ENCODE results near the gene TRRAP. TPM values are rescaled to one million over a fixed set of nuclear protein-coding genes. Genes with fewer than 3 reads are reported as not detected.

Gene TRRAP
- polyA plus RNA-seq, 4 donors, result 33.9 to 44.3 (median 39.3) TPM

DNA sequence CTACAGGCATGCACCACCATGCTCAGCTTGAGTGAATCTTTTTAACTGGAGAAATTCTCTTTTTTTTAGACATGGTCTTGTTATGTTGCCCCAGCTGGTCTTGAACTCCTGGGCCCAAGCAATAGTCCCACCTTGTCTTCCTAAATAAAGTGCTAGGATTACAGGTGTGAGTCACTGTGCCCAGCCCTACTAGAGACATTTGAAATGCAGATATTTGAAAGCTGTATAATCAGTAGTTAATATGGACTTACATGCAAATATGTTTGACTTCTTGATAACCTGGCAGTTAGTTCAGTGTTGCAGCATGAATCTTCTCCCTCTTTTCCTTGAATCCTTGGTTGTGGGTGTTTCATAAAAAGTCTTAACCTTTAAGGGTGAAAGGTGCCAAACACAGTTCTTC lies 8.7 kb downstream of the TRRAP start:
- DNase-seq (ENCODE audit: low read depth in 4 of 4, low spot score in 3 of 4), result no peak

DNA sequence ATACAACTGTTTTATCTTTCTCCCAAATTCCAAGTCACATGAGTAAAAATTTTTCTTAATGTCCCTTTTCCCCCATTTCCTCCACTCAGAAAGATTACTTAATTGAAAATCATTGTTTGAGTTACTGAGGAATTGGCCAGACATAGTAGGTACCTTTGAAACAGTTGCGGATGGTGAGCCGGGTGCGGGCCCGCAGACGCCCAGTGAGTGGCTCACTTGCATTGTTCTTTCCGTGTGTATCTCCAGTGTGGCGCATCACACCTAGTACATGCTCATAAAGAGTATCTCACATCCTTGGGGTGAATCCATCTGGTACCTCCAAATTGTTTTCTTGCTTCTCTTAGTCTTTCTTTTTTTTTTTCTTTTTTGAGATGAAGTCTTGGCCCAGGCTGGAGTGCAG lies 14.3 kb downstream of the TRRAP start:
- no peak for DNase-seq (ENCODE audit: low read depth in 4 of 4, low spot score in 3 of 4)

- DNase-seq (ENCODE audit: low read depth in 4 of 4, low spot score in 3 of 4), result no peak
Observed at GRCh38 chr7:98899816-98900215, 21.5 kb downstream of the TRRAP start.

DNA sequence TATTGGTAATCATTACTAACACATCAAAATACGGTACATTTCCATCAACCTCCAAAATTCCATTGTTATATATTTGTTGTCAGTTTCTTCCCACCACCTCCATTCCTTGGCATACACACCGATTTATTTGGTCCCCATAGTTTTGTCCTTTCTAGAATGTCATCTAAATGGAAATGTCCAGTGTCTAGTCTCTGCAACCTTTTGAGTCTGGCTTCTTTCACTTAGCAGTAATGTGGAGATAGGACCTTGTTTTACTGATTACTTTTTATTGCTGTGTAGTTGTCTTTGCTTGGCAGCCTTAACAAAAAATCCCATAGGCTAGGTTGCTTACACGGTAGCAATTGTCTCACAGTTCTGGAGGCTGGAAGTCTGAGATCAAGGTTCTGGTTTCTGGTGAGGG lies 22.5 kb downstream of the TRRAP start:
- no peak for DNase-seq (ENCODE audit: low read depth in 4 of 4, low spot score in 3 of 4)

DNA sequence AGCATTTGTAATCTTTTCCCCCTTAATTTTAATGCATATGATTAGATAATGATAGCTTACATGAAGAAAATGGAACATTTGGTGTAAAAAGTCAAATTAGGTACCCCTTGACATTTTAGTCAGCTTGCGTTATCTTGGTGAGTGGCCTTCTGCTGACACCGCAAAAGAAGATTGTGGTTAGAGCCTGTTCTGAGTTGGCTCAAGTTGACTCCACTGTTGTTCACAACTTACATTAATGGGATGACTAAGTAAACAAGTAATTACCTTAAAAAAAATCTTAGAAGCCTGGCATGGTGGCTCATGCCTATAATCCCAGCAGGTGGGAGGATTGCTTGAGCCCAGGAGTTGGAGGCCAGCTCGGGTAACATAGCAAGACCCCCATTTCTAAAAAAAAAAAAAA lies 24.2 kb downstream of the TRRAP start:
- DNase-seq (ENCODE audit: low read depth in 4 of 4, low spot score in 3 of 4), result no peak

- no peak for DNase-seq (ENCODE audit: low read depth in 4 of 4, low spot score in 3 of 4)
Observed at GRCh38 chr7:98903246-98903645, 24.9 kb downstream of the TRRAP start.

GRCh38 chr7:98907570-98907969 lies 29.2 kb downstream of the TRRAP start:
- DNase-seq (ENCODE audit: low read depth in 4 of 4, low spot score in 3 of 4), result no peak

- no peak for DNase-seq (ENCODE audit: low read depth in 4 of 4, low spot score in 3 of 4)
Observed at GRCh38 chr7:98908585-98908984, 30.3 kb downstream of the TRRAP start.

DNA sequence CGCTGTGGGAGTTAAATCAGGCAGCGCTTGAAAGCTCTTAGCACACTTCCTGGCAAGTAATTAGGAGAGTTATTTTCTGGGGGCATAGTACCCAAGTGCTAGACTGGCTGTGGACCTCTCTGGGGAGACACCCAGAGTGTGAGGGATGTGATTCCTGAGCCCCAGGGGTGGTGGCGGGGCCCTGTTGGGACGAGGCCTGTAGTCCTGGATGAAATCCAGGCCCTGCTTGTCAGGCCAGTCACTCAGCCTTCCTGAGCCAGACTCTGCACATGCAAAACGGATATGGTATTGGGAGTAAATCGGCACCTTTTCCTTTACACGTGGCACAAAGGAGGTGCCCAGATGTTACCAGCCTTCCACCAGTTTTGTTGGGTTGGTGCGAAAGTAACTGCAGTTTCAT lies 31.2 kb downstream of the TRRAP start:
- no peak for DNase-seq (ENCODE audit: low read depth in 4 of 4, low spot score in 3 of 4)

DNA sequence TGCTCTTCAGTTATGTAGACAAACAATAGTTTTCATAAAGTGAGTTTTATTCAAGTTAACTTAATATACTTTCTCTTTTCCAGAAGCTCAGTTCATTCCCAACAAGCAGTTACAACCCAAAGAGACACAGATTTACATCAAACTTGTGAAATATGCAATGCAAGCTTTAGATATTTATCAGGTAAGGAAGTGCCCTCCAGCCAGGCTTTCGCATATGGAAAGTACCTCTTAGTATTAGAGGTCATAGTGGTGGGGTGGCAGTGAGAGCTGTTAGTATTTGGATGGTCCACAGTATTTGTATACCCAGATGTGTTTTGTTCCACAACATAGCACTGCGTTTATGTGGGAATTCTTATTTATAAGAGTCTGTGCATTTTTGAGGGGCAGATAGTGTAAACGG lies 32.1 kb downstream of the TRRAP start:
- no peak for DNase-seq (ENCODE audit: low read depth in 4 of 4, low spot score in 3 of 4)

- no peak for DNase-seq (ENCODE audit: low read depth in 4 of 4, low spot score in 3 of 4)
Observed at GRCh38 chr7:98911916-98912315, 33.6 kb downstream of the TRRAP start.

DNA sequence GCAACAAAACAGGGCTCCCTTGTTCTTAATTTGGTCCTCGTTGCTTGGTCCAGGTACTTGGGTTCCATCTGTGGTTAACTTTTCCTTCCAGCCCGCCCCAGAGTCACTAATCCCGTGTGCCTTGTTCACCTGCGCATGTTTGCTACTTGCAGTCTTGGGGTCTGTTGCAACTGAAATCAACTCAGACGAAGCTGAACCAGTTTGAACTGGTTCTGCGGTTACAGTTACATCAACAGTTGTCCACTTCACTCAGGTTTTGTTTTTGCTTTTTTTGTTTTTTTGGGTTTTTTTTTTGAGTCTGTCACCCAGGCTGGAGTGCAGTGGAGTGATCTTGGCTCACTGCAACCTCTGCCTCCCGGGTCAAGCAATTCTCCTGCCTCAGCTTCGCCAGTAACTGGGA lies 34.7 kb downstream of the TRRAP start:
- no peak for DNase-seq (ENCODE audit: low read depth in 4 of 4, low spot score in 3 of 4)

DNA sequence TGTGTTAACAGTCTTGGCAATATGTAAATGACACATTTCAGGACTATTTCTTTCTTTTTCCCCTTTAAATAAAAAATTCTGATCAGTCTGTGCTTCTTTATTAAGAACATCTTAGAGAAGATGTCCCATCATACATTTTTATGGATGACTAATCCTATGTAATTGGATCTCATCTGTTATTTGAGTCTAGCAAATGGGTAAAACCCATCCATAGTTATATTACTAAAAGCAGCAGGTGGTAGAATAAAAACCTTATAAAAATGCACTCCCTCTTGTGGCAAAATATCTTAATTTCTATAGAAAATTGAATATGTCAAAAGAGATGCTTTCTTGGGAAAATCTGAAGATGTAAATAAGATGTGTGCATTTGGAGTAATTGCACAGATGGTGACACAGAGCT lies 35.3 kb downstream of the TRRAP start:
- DNase-seq (ENCODE audit: low read depth in 4 of 4, low spot score in 3 of 4), result no peak

DNA sequence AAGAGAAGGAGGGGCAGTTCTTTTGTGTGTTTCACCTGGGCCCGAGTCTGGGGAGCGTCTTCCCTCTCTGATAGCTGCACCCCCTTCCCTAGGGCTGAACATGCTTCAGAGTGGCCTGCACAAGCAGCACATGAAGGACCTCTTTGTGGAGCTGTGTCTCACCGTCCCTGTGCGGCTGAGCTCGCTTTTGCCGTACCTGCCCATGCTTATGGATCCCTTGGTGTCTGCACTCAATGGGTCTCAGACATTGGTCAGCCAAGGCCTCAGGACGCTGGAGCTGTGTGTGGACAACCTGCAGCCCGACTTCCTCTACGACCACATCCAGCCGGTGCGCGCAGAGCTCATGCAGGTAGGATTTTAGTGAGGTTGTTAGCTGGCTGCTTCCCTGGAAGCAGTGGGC lies 39.0 kb downstream of the TRRAP start:
- no peak for DNase-seq (ENCODE audit: low read depth in 4 of 4, low spot score in 3 of 4)

DNA sequence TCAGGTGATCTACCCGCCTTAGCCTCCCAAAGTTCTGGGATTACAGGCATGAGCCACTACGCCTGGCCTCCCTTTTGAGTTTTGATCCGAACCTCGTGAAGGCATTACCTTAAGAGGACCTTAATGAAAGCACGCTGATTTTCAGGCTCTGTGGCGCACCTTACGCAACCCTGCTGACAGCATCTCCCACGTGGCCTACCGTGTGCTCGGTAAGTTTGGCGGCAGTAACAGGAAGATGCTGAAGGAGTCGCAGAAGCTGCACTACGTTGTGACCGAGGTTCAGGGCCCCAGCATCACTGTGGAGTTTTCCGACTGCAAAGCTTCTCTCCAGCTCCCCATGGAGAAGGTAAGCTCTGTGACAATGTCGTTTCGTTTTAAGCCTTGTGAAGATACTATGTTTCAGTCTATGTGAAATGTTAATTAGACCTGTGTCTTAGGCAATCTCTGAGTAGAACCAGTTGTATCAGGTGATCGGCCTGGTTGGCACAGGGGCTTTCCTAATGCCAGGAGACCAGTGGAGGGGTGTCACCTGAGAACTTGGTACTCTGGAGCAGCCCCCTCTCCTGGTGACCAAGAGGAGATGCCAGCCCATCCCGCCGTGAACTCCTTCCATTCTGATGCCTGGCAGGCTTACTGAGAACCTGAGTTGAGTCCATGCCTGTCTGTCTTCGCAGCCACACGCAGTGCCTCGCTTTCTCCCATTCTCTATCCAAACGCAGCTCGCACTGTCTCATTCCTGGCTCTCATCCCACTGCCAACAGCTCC lies 43.5 kb downstream of the TRRAP start:
- DNase-seq (ENCODE audit: low read depth in 4 of 4, low spot score in 3 of 4), result no peak

DNA sequence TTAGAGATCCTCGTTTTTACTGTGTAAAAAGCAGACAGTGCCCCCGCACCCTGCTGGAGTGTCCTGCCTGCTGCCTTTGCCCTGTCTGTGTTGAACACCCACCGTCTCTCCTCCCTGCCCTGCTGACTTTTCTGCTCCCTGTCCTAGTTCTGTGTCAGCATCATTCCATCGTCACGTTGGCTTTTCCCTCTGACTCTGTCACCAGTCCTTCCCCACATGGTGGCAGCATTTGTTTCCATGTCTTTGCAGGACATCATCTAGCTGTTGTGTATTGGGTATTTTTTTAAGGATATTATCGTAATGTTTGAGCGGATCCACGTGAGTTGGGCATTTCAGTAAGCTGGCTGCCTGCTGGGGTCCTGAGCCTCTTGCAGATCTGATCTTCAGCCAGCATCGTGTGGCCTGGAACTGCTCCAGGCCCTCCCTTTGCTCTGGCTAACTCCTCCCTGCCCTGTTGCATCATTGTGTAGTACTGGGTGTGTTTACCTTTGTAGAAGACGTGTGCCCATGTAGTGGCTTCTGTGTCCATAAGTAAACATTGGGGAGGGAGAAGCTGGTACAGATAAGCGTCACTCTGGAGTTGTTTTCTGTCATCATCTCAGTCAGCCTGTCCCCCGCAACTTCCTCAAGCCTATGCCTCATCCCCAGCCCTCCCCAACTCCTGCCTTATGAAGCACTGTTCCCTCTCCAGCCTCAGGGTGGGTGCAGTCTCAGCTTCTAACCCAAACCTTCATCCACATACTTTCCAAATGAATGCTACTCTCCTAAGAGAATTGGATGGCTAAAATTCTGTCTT lies 44.3 kb downstream of the TRRAP start:
- DNase-seq (ENCODE audit: low read depth in 4 of 4, low spot score in 3 of 4), result no peak

- no peak for DNase-seq (ENCODE audit: low read depth in 4 of 4, low spot score in 3 of 4)
Observed at GRCh38 chr7:98923512-98923911, 45.2 kb downstream of the TRRAP start.

- DNase-seq (ENCODE audit: low read depth in 4 of 4, low spot score in 3 of 4), result no peak
Observed at GRCh38 chr7:98927125-98927524, 48.8 kb downstream of the TRRAP start.

- no peak for DNase-seq (ENCODE audit: low read depth in 4 of 4, low spot score in 3 of 4)
Observed at GRCh38 chr7:98930464-98930863, 52.1 kb downstream of the TRRAP start.

GRCh38 chr7:98930921-98931320 lies 52.6 kb downstream of the TRRAP start:
- no peak for DNase-seq (ENCODE audit: low read depth in 4 of 4, low spot score in 3 of 4)

GRCh38 chr7:98933321-98933720 lies 55.0 kb downstream of the TRRAP start:
- DNase-seq (ENCODE audit: low read depth in 4 of 4, low spot score in 3 of 4), result no peak

- DNase-seq (ENCODE audit: low read depth in 4 of 4, low spot score in 3 of 4), result no peak
Observed at GRCh38 chr7:98934267-98934666, 55.9 kb downstream of the TRRAP start.
